Glutamatergic neuron (in vitro differentiated cells): ENCODE data around the gene CBX6. TPM values are rescaled to one million over a fixed set of nuclear protein-coding genes. Genes with fewer than 3 reads are reported as not detected.
A peak's percentile ranks its signal among the peaks of the same experiment; 100 is the strongest.

ENCODE experiments used
- DNase-seq: peaks from one replicate; pipeline ENCODE4 v3.0.0; 2022
- H3K27ac Mint-ChIP-seq: one replicate; pipeline ENCODE4 v1.8.0; 2020; ENCODE audit warnings: mild to moderate bottlenecking, mixed read lengths, inconsistent platforms; ENCODE audit not compliant: unreplicated experiment
- H3K27me3 Mint-ChIP-seq: one replicate; pipeline ENCODE4 v1.8.0; 2020; ENCODE audit warnings: mild to moderate bottlenecking, moderate library complexity, mixed read lengths, inconsistent platforms; ENCODE audit not compliant: unreplicated experiment
- H3K36me3 Mint-ChIP-seq: one replicate; pipeline ENCODE4 v1.8.0; 2020; ENCODE audit warnings: mild to moderate bottlenecking, mixed read lengths, inconsistent platforms; ENCODE audit not compliant: unreplicated experiment
- H3K4me1 Mint-ChIP-seq: one replicate; pipeline ENCODE4 v1.8.0; 2020; ENCODE audit warnings: mild to moderate bottlenecking, low read depth, mixed read lengths, inconsistent platforms; ENCODE audit not compliant: unreplicated experiment
- H3K4me3 Mint-ChIP-seq: one replicate; pipeline ENCODE4 v1.8.0; 2020; ENCODE audit warnings: mild to moderate bottlenecking, mixed read lengths, inconsistent platforms; ENCODE audit not compliant: unreplicated experiment
- H3K9me3 Mint-ChIP-seq: one replicate; pipeline ENCODE4 v1.8.0; 2020; ENCODE audit warnings: mild to moderate bottlenecking, moderate library complexity, mixed read lengths, inconsistent platforms; ENCODE audit not compliant: unreplicated experiment
- total RNA-seq: library from RNA; stranded (reverse); fragmentation: NEBNext Ultra II Directional; extraction: Animal tissue kit (Norgen Biotek cat#: 25700); gene quantifications from one replicate; pipeline ENCODE4 v1.2.1, GENCODE V29; 2021; ENCODE audit not compliant: unreplicated experiment
- TF ChIP-seq, protein P1 (sequence below): fragments of 200-600 bp; sonication (generic); IDR thresholded peaks from one replicate; pipeline ENCODE4 v1.5.0; 2021; ENCODE audit not compliant: partially characterized antibody, unreplicated experiment

The CBX6 gene
- total RNA-seq, 1 donor from 2014 or later = 27.6 TPM

DNA sequence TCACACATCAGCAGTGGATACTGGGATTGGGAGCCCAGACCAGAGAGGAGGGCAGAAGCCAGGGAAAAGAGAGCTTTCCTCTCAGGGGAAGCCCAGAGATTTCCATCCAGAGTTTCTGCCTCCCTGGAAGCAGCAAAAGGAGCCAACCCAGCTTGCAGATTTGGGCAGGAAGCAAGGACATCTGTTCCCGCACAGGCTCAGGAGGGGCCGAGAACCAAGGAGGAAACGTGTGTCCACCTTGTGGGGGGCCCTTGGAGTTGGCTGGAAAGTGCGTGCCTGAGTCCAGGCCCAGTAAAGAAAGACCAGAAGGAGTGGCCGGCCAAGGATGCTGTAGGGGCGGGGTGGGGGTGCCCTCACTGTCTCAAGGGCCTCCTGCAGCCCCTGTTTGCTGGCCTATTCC, 22.2 kb downstream of the CBX6 start:
- H3K27me3 Mint-ChIP-seq = peaks cover 13% of the 10 kb centered on the region

DNA sequence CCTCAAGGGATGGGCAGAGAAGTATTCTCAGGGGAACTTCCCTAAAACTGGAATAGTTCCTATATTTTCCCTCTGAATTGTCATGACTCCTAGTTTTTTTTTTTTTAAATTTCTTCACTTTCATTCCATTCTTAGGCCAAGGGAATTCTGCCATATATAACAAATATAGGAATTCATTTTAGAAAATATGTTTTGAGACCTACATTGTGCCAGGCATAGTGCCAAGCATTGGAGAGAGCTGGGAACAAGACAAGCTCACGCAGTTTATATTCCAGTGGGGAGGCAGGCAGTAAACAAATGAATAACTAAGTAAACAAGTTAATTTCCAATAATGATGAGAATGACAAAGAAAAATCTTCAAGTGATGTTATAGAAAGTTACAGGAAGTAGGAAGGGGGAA, 25.6 kb downstream of the CBX6 start:
- peaks cover 21% of the 10 kb centered on the region for H3K27me3 Mint-ChIP-seq
- H3K36me3 Mint-ChIP-seq = no peaks in the 10 kb centered on the region
- peaks cover 8% of the 10 kb centered on the region for H3K9me3 Mint-ChIP-seq
- H3K4me1 Mint-ChIP-seq = peaks cover 2% of the 10 kb centered on the region
- no peak overlapping the region for H3K4me3 Mint-ChIP-seq
- DNase-seq = no peak
- TF ChIP-seq, protein P1, sequence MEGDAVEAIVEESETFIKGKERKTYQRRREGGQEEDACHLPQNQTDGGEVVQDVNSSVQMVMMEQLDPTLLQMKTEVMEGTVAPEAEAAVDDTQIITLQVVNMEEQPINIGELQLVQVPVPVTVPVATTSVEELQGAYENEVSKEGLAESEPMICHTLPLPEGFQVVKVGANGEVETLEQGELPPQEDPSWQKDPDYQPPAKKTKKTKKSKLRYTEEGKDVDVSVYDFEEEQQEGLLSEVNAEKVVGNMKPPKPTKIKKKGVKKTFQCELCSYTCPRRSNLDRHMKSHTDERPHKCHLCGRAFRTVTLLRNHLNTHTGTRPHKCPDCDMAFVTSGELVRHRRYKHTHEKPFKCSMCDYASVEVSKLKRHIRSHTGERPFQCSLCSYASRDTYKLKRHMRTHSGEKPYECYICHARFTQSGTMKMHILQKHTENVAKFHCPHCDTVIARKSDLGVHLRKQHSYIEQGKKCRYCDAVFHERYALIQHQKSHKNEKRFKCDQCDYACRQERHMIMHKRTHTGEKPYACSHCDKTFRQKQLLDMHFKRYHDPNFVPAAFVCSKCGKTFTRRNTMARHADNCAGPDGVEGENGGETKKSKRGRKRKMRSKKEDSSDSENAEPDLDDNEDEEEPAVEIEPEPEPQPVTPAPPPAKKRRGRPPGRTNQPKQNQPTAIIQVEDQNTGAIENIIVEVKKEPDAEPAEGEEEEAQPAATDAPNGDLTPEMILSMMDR = no peak
- H3K27ac Mint-ChIP-seq = no peak overlapping the region

More for the DNA sequence above, 22.2 kb downstream of the CBX6 start:
- Mint-ChIP-seq H3K36me3 (no peaks in the 10 kb centered on the region), H3K27ac (no peak overlapping the region), H3K4me1 (peaks cover 2% of the 10 kb centered on the region), H3K9me3 (peaks cover 1% of the 10 kb centered on the region), H3K4me3 (no peak overlapping the region)
- TF ChIP-seq, protein P1 = no peak
- no peak for DNase-seq

DNA sequence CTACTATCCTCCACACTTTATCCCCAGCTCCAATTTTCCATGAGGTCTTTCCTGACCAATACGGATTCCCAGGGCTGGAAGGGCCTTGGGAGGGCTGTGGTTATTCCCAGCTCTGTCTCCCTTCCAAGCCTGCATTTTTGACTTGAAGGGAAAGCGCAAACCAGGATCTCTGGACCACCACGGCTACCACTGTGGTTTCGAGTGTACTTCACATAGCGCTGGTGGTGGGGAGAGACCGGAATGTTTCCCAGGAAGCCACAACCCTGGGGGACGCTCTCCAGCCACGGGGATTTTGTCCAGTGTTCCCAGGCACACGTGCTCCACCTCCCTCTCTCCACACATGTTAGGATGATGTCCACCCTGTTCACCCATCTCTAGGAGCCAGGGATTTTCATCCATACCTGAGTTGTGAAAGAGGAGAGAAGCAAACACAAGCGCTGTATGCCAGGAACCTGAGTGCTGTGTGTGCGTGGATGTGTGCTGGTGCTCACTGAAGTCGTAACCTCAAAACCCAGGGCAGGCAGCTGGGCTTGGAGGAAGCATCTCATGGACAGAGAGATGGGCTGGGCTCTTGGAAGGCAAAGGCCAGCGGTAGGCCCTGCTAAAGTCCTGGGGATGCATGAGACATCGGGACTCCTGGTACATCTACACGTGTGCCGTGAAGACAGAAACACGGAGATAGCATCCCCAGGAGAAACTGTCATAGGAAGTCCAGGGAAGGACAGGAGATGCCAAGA, 26.8 kb downstream of the CBX6 start:
- peak overlapping the region; percentile 25 for H3K4me3 Mint-ChIP-seq
- H3K36me3 Mint-ChIP-seq = no peaks in the 10 kb centered on the region
- peaks cover 3% of the 10 kb centered on the region for H3K4me1 Mint-ChIP-seq
- H3K27me3 Mint-ChIP-seq = peaks cover 24% of the 10 kb centered on the region
- TF ChIP-seq, protein P1 = no peak
- H3K27ac Mint-ChIP-seq = no peak overlapping the region
- peaks cover 9% of the 10 kb centered on the region for H3K9me3 Mint-ChIP-seq
- DNase-seq = no peak

DNA sequence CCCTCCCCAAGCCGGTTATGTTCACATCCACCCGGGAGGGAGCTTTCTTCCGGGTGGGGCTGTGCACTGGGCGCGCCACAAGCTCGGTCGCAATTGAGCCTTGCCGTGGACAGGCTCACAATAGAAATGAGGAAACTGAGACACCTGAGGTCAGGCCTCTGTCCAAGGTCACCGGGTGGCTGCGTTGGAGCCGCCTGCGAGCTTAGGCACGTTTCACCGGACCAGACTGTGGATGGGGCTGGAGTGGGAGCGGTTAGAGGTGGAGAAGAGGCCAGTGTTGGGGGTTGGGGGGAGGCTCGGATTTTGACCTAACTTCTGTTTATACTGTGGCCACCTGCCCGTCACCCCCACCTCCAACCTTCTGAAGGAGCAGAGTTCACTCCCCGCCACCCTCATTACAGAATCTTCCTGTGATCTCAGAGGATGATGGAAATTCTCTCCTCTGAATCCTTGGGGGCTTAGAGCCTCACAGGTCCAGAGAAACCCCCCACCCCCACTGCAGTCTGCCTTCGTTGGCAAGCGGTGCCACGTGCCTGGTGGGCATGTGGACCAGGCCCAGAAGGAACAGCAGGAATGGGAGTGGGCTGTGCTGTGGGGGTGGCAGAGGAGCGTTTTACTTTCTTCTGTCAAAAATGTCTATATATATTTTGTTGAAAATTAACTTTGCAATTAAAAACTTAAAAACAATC, 27.6 kb downstream of the CBX6 start:
- Mint-ChIP-seq H3K36me3 (no peaks in the 10 kb centered on the region), H3K4me1 (peaks cover 10% of the 10 kb centered on the region), H3K27me3 (peaks cover 25% of the 10 kb centered on the region), H3K9me3 (peaks cover 10% of the 10 kb centered on the region), H3K27ac (no peak overlapping the region), H3K4me3 (peak overlapping the region; percentile 77)
- DNase-seq = no peak
- TF ChIP-seq, protein P1 = no peak
